Muscle layer of colon (tissue), 2 donors: ENCODE results near the gene HOXA11.
A peak's percentile ranks its signal among the peaks of the same experiment; 100 is the strongest.

Experiments used
- H3K27ac ChIP-seq: one replicate; pipeline ENCODE4 v1.7.0; 2013; ENCODE audit warnings: low read depth, mild to moderate bottlenecking, low read length, moderate library complexity
- H3K27me3 ChIP-seq, 2 donors: one replicate each; pipeline ENCODE4 v1.7.0; 2013; ENCODE audit warnings: low read length in 2 of 2, mild to moderate bottlenecking in 2 of 2; ENCODE audit not compliant: insufficient read depth in 2 of 2, control insufficient read depth in 1 of 2
- H3K36me3 ChIP-seq: one replicate; pipeline ENCODE4 v1.7.0; 2013; ENCODE audit warnings: mild to moderate bottlenecking, low read length; ENCODE audit not compliant: insufficient read depth
- H3K4me1 ChIP-seq: one replicate; pipeline ENCODE4 v1.7.0; 2013; ENCODE audit warnings: mild to moderate bottlenecking, low read length; ENCODE audit not compliant: insufficient read depth
- H3K4me3 ChIP-seq, 2 donors: one replicate each; pipeline ENCODE4 v1.7.0; 2013; ENCODE audit warnings: low read length in 2 of 2, low read depth in 1 of 2, mild to moderate bottlenecking in 1 of 2, moderate library complexity in 1 of 2
- H3K9ac ChIP-seq: one replicate; pipeline ENCODE4 v1.7.0; 2013; ENCODE audit warnings: low read length
- H3K9me3 ChIP-seq: one replicate; pipeline ENCODE4 v1.7.0; 2013; ENCODE audit warnings: mild to moderate bottlenecking, low read length
- donor health status: abdominal sarcoma.
- donor health status: Adenocarcinoma of cecum.

The HOXA11 gene

DNA sequence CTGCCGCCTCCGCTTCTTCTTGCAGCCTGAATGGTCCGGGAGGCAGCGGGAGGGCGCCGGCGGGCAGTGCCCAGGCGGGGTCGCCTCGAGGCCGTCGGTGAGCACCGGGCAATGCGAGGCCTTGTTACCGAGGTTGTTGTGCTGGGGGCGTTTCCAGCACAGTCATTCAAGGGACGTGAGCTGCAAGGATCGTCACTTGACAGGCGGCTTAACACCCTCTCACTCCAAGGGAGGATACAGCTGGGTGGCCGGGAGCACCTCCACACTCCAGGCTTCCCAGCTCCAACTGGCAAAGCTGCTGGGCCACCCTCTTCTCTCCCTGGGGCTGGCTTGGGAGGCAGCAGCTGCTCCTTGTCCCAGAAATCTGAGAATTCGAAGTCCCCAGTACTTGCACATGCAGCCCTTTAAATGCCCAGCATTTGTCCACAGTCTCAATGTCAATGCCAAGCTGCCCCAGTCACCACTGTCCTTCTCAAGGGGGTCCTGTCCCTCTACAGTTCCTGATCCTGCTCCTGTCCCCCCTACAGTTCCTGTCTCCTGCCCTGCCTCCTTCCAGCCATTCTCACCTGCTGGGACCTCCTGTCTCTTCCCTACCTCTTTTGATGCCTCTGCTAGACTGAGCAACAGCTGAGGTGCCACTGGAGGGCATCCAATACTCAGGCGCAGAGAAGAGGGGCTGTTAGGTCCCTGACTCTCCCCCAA lies 4.4 kb upstream of the HOXA11 start:
- no peaks in the 10 kb centered on the region for H3K36me3 ChIP-seq
- H3K9me3 ChIP-seq = no peaks in the 10 kb centered on the region
- peaks cover 26% of the 10 kb centered on the region for H3K4me1 ChIP-seq
- H3K27me3 ChIP-seq = peaks cover 5 to 12% of the 10 kb centered on the region in 2 donors
- H3K27ac ChIP-seq = peak overlapping the region; percentile 97
- H3K9ac ChIP-seq = peak overlapping the region; percentile 94
- peak overlapping the region; percentile 66 to 92 for H3K4me3 ChIP-seq

DNA sequence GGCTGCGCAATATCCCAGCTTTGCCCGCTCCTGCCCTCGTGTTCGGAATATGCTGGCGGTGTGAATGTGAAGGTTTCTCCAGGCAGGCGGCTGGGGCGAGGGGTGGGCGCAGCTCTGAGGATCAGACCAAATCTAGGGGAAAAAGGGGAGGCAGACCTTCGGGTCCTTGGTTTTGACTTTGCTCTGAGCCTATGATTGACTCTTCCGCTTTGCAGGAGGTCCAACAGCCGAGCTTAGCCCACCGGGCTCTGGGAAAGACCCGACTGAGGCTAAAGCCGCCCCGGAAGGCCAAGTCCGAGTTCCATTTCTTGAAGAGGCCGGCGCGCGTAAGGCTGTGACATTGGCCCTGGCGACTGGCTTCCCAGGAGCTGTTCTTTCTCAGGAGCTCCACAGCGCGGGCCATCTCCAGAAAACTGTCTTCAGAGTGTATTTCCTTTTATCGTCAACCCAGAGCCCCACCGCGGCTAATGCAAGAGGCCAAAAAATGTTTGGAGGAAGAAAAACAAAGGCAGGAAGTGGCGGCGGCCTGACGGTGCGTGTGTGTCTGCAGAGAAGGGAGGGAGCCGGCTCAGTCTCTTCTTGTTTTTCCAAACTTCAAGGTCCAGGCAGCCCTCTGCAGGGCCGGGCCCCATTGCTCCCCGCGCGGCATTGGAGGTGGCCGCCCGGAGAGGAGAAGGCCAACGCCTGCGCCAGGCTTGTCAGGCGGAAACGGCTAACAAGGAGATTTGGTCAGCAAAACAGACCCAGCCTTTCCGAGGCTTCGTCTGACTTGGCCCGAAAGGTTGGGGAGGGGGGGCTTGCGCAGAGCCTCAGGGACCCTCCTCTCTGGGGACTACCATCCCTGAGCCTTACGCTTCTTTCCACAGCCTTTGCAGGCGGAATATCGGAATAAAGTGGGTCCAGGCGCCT lies 3.6 kb upstream of the HOXA11 start:
- no peaks in the 10 kb centered on the region for H3K9me3 ChIP-seq
- H3K27me3 ChIP-seq = peaks cover 5 to 12% of the 10 kb centered on the region in 2 donors
- peak overlapping the region; percentile 98 for H3K9ac ChIP-seq
- H3K4me3 ChIP-seq = peak overlapping the region; percentile 66 to 92
- no peaks in the 10 kb centered on the region for H3K36me3 ChIP-seq
- H3K4me1 ChIP-seq = peaks cover 26% of the 10 kb centered on the region
- H3K27ac ChIP-seq = peak overlapping the region; percentile 97

DNA sequence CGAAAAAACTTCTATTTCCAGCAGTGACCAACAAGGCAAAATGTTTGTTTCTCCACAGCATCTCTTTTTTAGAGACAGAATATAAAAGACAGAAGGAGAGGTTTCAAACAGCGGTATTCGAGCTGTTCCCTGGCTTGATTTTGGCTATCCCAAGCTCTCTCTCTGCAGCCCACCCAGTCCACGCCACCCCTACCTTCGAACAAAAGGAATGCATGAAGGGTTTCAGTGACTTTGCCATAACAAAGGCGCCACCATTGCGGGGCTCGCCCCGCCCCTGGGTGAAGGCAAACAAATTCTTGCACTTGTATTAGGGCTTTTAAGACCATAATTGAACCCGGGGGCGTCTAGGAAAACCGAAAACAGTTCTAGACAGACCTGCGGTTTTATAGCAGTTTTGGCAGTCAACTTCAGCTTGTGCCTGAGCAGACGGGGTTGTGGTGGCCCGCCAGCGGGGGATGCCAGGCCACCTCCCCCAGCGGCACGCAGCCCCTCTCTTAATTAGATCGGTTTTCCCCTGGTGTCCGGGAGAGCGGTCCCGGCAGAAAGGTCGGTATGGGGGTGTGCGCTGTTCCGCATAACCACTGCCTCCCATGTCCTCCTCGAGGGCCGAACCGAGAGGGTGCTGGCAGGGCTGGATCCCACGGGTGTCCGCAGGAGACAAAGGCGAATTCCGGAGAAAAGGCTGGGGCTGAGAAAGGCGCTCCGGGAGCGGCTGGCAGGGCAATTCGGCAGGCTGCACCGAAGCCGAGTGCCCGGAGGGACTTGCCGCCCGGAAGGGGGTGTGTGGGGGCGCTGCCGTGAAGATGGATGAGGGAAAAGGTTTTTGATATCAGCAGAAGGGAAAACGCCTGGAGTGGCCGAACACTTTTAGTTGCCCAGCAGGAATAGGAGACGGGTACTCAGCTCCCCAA lies 2.7 kb upstream of the HOXA11 start:
- Histone ChIP-seq H3K36me3 (no peaks in the 10 kb centered on the region), H3K27ac (peak overlapping the region; percentile 97), H3K4me3 (peak overlapping the region; percentile 66 to 92), H3K9me3 (no peaks in the 10 kb centered on the region), H3K9ac (peak overlapping the region; percentile 98), H3K27me3 (peaks cover 5 to 12% of the 10 kb centered on the region in 2 donors), H3K4me1 (peaks cover 29% of the 10 kb centered on the region)

DNA sequence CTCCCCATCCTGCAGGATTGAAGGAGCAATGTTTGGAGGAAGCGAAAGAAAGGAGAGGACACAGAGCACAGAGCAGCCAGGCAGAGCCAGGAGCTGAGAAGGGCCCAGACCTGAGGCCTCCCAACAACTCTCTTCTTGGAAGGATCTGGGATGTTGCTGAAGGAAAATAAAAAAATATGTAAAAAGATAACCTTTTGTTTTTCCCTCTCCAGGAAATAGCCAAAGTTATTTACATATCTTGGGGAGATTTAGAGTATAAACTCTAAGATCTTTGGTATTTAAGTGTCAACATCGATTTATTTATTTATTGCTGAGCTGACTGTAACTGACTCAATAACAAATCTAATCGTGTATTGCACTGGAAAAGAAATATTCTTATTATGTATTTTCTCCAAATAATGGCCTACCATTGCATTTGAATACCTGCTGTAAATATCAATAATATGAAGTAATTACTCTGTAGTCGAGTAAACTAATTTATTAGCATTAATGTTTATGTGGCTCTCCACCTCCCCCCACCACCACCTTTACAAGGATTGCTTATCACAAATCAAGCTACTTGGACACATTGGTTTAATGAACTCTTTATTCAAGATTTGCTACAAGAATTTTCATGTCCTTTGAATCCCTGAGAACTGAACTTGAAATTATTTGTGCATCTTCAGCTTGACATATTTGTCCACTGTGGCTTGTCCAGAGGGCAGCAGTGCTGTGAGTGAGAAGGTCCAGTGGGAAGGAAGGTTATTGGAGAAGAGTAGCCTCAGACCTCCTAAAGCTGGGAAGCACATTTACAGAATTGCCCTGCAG lies 1.8 kb upstream of the HOXA11 start:
- peak overlapping the region; percentile 66 to 92 for H3K4me3 ChIP-seq
- H3K9ac ChIP-seq = peak overlapping the region; percentile 98

DNA sequence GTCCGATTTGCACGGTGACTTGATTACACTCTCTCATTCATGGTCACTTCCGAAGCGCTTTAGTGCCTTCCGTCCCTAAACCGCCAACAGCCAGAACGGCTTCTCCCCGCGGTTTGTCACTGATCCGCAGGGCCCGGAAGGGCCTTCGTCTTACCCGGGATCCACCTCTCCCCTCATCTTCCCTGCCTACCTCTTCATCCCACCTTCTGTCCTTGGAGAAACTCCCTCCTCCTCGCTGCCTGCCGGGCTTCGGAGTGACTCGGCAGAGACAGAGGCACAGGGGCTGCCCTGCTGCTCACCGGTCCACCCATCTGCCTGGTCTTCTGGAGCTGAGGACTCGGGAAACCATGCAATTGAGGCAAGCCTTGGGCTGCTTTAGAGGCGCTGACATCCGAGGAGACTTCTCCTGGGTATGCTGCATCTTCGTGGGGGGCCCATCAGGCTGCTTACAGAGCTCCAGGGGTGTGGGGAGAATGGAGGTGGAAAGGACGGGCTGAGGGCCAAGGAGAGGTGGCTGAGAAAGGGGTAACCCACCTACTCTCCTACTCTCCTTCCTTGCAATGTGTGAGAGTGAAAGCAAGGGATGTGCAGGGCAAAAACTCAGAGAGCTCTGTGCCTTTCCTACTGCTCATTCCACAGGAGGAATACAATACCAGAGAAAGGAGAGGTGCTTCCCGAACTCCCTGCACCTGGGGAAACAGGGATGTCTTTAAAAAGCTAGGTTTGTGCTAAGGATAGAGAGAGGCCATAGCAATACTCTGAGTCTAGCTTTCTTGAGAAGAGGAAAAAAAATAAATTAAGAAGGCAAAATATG lies 1.0 kb upstream of the HOXA11 start:
- Histone ChIP-seq H3K27ac (peak overlapping the region; percentile 97), H3K4me3 (peak overlapping the region; percentile 47 to 92), H3K4me1 (peaks cover 38% of the 10 kb centered on the region), H3K36me3 (peaks cover 8% of the 10 kb centered on the region), H3K9ac (peak overlapping the region; percentile 98), H3K27me3 (peaks cover 0 to 7% of the 10 kb centered on the region in 2 donors), H3K9me3 (no peaks in the 10 kb centered on the region)

More for the DNA sequence above, 1.8 kb upstream of the HOXA11 start:
- no peaks in the 10 kb centered on the region for H3K9me3 ChIP-seq
- peak overlapping the region; percentile 97 for H3K27ac ChIP-seq
- H3K4me1 ChIP-seq = peaks cover 38% of the 10 kb centered on the region
- peaks cover 6% of the 10 kb centered on the region for H3K36me3 ChIP-seq
- H3K27me3 ChIP-seq = peaks cover 4 to 9% of the 10 kb centered on the region in 2 donors

DNA sequence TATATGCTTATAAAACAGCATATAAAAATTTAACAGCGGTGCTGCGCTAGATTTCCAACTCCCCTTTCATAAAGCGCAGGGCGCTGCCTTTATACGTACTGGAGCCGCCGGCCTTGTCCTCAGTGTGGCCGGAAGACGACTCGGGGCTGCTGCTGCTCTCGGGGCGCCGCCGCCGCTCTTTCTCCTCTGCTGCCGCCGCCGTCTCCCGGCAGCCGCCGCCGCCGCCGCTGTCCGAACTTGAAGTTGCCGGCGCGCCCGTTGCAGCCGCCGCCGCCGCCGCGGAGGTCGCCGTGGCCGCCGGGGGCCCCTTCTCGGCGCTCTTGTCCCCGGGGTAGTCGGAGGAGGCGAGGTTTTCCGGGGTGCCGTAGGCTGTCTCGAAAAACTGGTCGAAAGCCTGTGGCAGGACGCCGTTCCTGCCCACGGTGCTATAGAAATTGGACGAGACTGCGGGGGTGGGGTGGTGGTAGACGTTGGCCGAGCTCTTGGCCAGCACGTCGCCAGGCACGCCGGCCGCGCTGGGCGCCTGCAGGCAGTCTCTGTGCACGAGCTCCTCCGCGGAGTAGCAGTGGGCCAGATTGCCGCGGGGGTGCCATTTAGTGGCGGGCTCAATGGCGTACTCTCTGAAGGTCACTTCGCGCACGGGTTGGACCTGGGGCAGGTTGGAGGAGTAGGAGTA lies 557 bp downstream of the HOXA11 start:
- Histone ChIP-seq H3K36me3 (peaks cover 8% of the 10 kb centered on the region), H3K27me3 (peaks cover 0 to 7% of the 10 kb centered on the region in 2 donors), H3K9me3 (no peaks in the 10 kb centered on the region), H3K4me1 (peaks cover 36% of the 10 kb centered on the region), H3K9ac (peak overlapping the region; percentile 83), H3K4me3 (peak overlapping the region; percentile 63 to 92), H3K27ac (peak overlapping the region; percentile 96)

DNA sequence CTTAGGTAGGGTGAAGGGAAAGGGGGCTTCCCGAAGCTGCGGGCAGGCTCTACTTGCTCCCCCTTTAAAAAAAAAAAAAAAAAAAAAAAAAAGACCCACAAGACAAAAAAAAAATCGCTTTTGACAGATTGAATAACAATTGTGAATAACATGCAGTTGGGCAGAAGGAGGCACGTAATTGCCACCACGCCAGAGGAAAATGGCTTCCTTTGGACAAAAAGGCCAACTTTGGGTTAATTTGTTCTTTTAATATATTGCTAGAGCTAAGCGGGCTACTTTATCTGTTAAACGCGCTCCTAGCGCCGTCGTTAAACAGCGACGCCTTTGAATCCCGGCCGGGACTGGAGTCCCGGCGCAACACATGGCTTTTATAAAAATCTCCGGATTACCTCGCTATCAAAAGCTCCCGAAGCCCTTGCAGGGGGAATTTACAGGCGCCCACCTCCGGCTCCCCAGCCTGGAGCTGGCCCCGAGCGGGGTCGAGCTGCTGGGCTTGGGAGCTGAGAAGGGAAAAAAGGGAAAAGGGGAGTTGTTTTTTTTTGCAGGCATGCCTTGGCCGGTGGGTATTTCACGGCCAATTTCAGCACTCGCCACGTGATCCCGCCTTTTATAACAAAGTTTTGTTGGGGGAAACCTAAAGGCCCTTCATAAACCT lies 1.2 kb downstream of the HOXA11 start:
- Histone ChIP-seq H3K9ac (peak overlapping the region; percentile 85), H3K27me3 (peaks cover 0 to 7% of the 10 kb centered on the region in 2 donors), H3K9me3 (no peaks in the 10 kb centered on the region), H3K27ac (peak overlapping the region; percentile 96), H3K4me3 (peak overlapping the region; percentile 63 to 81), H3K4me1 (peaks cover 34% of the 10 kb centered on the region), H3K36me3 (peaks cover 8% of the 10 kb centered on the region)

DNA sequence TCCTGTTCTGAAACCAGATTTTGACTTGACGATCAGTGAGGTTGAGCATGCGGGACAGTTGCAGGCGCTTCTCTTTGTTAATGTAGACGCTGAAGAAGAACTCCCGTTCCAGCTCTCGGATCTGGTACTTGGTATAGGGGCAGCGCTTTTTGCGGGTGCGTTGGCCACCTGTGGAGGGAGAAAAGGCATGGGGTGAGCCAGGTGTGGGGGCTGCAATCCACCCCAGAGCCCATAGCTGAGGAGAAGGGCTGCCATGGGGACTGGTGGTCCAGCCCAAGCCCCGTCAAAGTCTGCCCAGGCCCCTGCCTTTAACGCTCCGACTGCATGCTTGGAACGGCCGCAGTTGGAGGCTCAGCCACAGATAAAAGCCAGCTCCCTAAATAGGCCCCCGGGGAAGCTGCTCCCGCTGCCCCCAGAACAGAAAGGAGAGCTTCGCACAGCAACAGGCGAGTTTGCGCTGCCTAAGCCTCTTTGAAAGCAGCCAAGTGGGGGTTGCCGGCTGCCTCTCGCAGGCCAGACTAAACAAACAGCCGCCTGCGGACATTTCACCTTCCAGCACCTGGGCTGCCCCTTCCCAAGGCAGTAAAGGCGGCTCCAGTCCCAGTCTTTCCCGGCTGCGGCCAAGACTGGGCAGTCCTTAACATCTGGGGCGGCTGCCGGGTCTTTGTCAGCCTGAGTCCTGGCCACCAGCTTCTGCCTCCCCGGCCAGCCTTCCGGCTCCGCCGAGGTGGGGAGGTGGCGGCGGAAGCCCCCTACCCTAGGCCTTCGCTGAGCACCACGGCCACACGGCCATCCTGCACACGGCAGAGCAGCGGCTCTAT lies 2.0 kb downstream of the HOXA11 start:
- Histone ChIP-seq H3K4me3 (peak overlapping the region; percentile 63 to 81), H3K27ac (peak overlapping the region; percentile 96), H3K9ac (peak overlapping the region; percentile 85), H3K4me1 (peaks cover 34% of the 10 kb centered on the region), H3K36me3 (peaks cover 8% of the 10 kb centered on the region), H3K9me3 (no peaks in the 10 kb centered on the region), H3K27me3 (peaks cover 0 to 2% of the 10 kb centered on the region in 2 donors)
